Fibroblast of skin of left quadriceps (primary cell): ENCODE measurements around the gene TNFRSF9.
A peak's percentile ranks its signal among the peaks of the same experiment; 100 is the strongest.
"Not testable (repeated sequence)": the region's sequence is repeated elsewhere in the genome, so short reads cannot be mapped to it uniquely, and the experiment has no call there.

Experiments
- DNase-seq, 2 experiments: peaks; one replicate each; pipeline ENCODE4 v3.0.0-alpha.2; 2013; ENCODE audit warnings: low read depth in 2 of 2

Gene TNFRSF9

GRCh38 chr1:7940745-7941436 is at the start of gene TNFRSF9:
Gene TNFRSF9, minus strand, starts transcription at chr1:7940839. Its CDS starts 845 bp downstream, at chr1:7939994.
- DNase-seq: no peak

DNA sequence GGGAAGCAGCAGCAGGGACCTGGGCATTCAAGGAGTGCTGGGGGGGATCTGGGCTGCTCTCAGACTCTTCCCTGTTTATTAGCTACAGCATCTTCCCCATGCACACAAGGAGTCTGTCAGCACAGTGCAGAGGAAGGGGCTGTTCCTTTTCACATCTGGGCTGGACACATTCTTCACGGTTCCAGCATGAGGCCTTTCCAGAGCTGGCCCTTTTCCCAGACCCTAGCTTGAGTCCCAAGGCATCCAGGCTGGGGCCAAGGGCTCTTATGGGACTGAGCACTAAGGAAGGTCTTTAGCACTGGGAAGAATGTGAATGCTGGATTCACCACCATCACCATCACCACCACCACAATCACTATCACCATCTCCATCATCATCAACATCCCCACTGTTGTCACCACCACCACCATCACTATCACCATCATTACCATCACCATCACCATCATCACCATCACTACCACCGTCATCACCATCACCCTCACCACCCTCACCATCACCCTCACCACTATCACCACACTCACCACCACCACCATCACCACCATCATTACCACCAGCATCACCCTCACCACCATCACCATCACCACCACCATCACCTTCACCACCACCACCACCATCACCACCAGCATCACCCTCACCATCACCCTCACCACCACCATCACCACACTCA is 49.3 kb upstream of the TNFRSF9 start:
- DNase-seq: no peak

DNA sequence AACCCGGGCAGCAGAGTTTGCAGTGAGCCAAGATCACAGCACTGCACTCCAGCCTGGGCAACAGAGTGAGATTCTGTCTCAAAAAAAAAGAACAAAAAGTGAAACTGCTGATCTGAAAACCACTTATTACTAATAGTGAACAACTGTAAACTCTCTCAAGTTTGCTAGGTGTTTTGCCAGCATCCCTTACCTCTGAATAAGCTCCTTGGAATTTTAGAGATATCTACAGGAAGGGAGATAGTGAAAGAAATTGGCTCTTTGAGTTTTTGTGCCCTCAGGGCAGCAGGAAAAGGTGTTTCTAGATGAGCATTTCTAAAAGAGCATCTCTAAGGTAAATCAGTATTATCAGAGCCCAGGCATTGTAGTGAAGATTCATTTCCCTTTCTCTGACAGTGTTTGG is 47.9 kb upstream of the TNFRSF9 start:
- DNase-seq: no peak

DNA sequence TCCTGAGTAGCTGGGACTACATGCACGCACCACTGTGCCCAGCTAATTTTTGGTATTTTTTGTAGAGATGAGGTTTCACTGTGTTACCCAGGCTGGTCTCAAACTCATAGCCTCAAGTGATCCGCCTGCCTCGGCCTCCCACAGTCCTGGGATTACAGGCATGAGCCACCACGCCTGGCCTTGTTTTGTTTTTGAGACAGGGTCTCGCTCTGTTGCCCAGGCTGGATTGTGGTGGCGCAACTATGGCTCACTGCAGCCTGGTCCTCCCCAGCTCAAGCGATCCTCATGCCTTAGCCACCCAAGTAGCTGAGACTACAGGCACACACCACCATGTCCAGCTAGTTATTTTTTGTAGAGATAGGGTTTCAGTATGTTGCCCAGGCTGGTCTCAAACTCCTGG is 46.9 kb upstream of the TNFRSF9 start:
- no peak for DNase-seq

DNA sequence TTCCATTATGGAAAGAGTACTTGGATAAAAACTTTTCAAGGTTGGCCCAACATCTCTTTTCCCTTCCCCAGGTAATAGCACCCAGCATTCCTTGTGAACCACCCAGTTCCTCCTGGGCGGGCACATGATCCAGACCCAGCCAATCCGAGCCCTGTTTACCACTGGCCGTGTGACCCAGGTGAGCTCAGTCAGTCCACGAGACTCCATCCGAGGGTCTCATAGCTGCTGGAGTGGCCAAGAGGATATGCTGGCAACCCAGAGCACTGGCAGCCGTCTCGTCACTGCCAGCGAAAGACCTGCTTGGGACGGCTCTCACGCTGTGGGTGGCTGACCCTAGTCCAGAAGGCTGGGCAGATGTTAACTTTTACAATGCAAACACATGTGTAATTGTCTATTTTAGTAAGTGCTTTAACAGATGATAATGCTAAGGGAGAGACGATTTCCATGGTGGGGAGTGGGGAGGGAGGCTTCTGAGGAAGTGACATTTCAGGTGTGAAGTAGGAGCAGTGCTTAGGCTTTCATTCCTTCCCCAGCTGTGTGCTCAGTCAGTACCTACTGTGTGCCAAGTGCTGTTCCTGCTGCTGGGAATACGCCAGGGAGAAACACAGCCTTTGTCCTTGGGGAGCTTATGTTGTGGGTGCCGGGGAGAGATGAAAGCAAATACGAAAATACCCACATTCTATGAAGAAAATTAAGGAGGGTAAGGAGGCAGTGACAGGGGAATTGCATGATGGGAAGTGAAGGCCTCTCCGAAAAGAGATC is 45.4 kb upstream of the TNFRSF9 start:
- no peak for DNase-seq

GRCh38 chr1:7984811-7985210 is 44.2 kb upstream of the TNFRSF9 start:
- no peak for DNase-seq

GRCh38 chr1:7983086-7983778 is 42.6 kb upstream of the TNFRSF9 start:
- no peak for DNase-seq

- no peak for DNase-seq
Measured at GRCh38 chr1:7980984-7981383, 40.3 kb upstream of the TNFRSF9 start.

- peak in 1 of 2 experiments; percentile 23 for DNase-seq
Measured at GRCh38 chr1:7975212-7975865, 34.7 kb upstream of the TNFRSF9 start.

DNA sequence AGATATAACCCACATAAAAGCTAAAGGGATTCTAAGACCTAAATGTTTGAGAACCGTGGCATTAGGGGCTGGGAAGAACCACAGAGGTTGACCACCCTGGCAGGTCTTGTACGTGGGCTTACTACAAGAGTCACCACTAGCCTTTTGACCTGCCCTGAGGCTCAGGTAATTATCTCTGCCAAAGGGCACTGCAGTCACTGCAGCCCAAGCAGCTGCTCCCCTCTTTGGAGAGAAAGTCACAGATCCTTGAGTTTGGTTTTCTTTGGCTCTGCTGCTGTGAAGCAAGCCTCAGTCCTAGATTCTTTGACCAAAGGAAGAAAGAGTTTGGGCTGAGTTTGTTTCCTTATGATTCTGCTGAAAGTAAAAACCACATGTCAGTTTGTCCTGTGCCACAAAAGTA is 32.4 kb upstream of the TNFRSF9 start:
- no peak for DNase-seq

DNA sequence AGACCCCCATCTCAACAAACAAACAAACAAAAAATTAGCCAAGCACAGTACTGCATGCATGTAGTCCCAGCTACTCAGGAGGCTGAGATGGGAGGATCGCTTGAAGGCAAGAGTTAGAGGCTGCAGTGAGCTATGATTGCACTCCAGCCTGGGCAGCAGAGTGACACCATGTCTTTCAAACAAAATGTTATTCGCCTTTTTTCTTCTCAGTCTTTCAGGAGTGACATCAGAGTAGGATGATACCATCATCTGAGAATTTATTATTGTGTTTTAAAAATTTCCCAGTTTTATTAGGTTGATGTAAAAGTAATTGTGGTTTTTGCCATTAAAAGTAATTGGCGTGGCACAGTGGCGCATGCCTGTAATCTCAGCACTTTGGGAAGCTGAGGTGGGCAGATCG is 31.6 kb upstream of the TNFRSF9 start:
- DNase-seq: no peak

DNA sequence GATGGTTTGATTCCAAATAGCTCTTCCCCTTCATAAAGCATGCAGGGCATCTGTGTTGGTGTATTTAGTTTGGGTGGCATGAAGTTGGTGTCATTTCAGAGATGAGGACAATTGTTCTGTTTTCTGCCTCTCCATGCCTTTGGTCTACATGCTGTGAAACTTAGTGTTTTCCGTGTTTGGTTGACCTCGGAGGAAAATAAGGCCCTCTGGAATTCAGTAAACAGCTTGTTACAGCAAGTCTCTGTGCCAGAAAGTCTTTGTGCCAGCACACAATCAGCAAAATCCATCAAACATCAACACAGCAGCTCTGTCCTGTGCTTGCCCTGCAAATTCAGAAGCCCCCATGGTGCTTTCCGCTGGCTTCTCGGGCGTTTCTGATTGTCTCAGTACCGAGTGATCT is 30.4 kb upstream of the TNFRSF9 start:
- DNase-seq: no peak

GRCh38 chr1:7970246-7970645 is 29.6 kb upstream of the TNFRSF9 start:
- no peak for DNase-seq

GRCh38 chr1:7967651-7968050 is 27.0 kb upstream of the TNFRSF9 start:
- DNase-seq: no peak

- no peak for DNase-seq
Measured at GRCh38 chr1:7967196-7967595, 26.6 kb upstream of the TNFRSF9 start.

DNA sequence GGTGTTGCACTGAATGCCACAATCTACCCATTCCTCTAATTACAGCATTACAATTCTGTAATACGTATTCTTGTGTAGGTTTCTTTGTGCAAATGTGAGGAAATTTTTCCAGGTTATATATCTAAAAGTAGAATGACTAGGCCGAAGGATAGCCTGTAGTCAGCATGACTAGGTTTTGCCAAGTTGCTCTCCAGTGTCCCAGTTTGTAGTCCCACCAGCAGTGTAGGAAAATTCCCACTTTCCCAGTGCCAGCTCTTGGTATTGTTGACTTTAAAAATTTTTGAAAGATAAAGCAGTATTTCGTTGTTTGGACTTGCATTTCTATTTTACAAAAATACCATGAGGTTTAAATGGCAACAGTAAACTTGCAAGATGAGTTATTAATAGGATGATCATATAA is 23.8 kb upstream of the TNFRSF9 start:
- DNase-seq: no peak

DNA sequence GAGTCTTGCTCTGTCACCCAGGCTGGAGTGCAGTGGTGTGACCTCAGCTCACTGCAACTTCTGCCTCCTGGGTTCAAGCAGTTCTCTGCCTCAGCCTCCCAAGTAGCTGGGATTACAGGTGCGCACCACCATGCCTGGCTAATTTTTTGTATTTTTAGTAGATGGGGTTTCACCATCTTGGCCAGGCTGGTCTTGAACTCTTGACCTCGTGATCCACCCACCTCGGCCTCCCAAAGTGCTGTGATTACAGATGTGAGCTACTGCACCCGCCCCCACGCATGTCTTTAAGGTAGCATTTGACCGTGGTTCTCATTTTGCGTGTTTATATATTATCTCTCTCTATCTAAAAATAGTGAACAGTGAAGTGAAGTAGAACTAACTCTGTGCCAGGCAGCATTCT is 23.2 kb upstream of the TNFRSF9 start:
- DNase-seq: not testable (repeated sequence)

DNA sequence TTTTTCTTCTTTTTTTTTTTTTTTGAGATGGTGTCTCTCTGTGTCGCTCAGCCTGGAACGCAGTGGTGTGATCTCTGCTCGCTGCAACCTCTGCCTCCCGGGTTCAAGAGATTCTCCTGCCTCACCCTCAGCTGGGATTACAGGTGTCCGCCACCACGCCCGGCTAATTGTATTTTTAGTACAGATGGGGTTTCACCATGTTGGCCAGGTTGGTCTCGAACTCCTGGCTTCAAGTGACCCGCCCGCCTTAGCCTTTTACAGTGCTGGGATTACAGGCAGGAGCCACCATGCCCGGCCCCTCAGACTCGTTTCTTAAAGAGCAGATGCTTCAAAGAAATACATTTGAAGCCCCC is 22.7 kb upstream of the TNFRSF9 start:
- DNase-seq: not testable (repeated sequence)

DNA sequence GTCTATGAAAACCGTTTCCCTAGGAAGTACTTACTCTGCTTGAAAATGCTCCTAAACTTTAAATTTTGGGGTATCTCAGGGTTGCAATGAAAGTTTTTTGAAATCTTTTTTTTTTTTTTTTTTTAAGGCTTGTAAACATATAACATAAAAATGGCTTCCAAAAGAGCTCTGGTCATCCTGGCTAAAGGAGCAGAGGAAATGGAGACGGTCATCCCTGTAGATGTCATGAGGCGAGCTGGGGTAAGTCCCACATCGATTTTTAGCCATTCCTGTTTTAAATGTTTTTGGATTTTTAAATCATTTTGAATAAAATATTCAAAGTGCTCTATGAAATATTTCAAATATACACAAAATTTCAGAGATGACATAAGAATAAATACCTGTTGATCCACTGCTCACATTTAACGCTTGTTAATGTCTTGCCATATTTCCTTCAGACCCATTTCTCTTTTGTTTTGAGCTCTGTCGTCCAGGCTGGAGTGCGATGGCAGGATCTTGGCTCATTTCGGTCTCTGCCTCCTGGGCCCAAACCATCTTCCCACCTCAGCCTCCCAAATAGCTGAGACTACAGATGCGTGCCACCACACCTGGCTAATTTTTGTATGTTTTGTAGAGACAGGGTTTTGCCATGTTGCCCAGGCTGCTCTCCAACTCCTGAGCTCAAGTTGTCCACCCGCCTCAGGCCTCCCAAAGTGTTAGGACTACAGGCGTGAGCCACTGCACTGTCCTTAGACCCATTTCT is 22.2 kb upstream of the TNFRSF9 start:
- no peak for DNase-seq

- DNase-seq: no peak
Measured at GRCh38 chr1:7962014-7962335, 21.3 kb upstream of the TNFRSF9 start.
